OCI-LY1 (cell line): Measurements from ENCODE around the gene NEURL1B.

Experiments
- H2AFZ ChIP-seq: fragments of 200-600 bp; sonication (generic), shearing (Covaris generic); 2 replicates; pipeline ENCODE4 v1.6.0; 2014; ENCODE audit warnings: antibody characterized with exemption, mild to moderate bottlenecking, low read length
- H3F3A ChIP-seq: fragments of 200-600 bp; sonication (generic), shearing (Covaris generic); 2 replicates; pipeline ENCODE4 v1.6.0; 2014; ENCODE audit warnings: mild to moderate bottlenecking, antibody characterized with exemption, low read length, moderate library complexity; ENCODE audit not compliant: insufficient read depth
- H3K27ac ChIP-seq: fragments of 200-600 bp; sonication (generic); 2 replicates; pipeline ENCODE4 v1.5.1; 2014; ENCODE audit warnings: low read length, mixed run types, mild to moderate bottlenecking, low read depth; ENCODE audit not compliant: poor library complexity, severe bottlenecking
- H3K27me3 ChIP-seq: fragments of 200-600 bp; sonication (generic); 2 replicates; pipeline ENCODE4 v1.6.0; 2014; ENCODE audit warnings: antibody characterized with exemption, mild to moderate bottlenecking, low read length, moderate library complexity; ENCODE audit not compliant: insufficient read depth
- H3K36me3 ChIP-seq: fragments of 200-600 bp; sonication (generic); 2 replicates; pipeline ENCODE4 v1.6.1; 2014; ENCODE audit warnings: mild to moderate bottlenecking, antibody characterized with exemption, low read length, moderate library complexity, mixed read lengths; ENCODE audit not compliant: insufficient read depth
- H3K4me1 ChIP-seq: fragments of 200-600 bp; sonication (generic); 2 replicates; pipeline ENCODE4 v1.5.1; 2014; ENCODE audit warnings: mild to moderate bottlenecking, low read length, moderate library complexity; ENCODE audit not compliant: insufficient read depth, severe bottlenecking
- H3K4me2 ChIP-seq: fragments of 200-600 bp; sonication (generic), shearing (Covaris generic); 2 replicates; pipeline ENCODE4 v1.6.1; 2014; ENCODE audit warnings: low read length
- H3K4me3 ChIP-seq: fragments of 200-600 bp; sonication (generic); 2 replicates; pipeline ENCODE4 v1.5.1; 2014; ENCODE audit warnings: low read length, low read depth, mild to moderate bottlenecking, mixed read lengths; ENCODE audit not compliant: poor library complexity, severe bottlenecking
- H3K79me2 ChIP-seq: fragments of 200-600 bp; shearing (Covaris generic); 2 replicates; pipeline ENCODE4 v1.6.1; 2016; ENCODE audit warnings: mixed run types, low read length, mixed read lengths; ENCODE audit not compliant: insufficient read depth
- H3K9ac ChIP-seq: fragments of 200-600 bp; sonication (generic), shearing (Covaris generic); 2 replicates; pipeline ENCODE4 v1.6.1; 2014; ENCODE audit warnings: mild to moderate bottlenecking, low read length, mixed read lengths
- H3K9me2 ChIP-seq: fragments of 200-600 bp; sonication (generic), shearing (Covaris generic); 2 replicates; pipeline ENCODE4 v1.6.1; 2014; ENCODE audit warnings: low read depth, mild to moderate bottlenecking, low read length, mixed read lengths
- H3K9me3 ChIP-seq: fragments of 200-600 bp; shearing (Covaris generic); 2 replicates; pipeline ENCODE4 v1.6.1; 2014; ENCODE audit warnings: low read length, mixed read lengths
- H4K20me1 ChIP-seq: fragments of 200-600 bp; sonication (generic), shearing (Covaris generic); 2 replicates; pipeline ENCODE4 v1.6.0; 2016; ENCODE audit warnings: mild to moderate bottlenecking, low read length; ENCODE audit not compliant: insufficient read depth
- EZH2 ChIP-seq: fragments of 200-600 bp; sonication (generic), shearing (Covaris generic); IDR thresholded peaks from 2 replicates; pipeline ENCODE4 v1.8.0; 2017; ENCODE audit warnings: borderline replicate concordance, mixed run types, mild to moderate bottlenecking, antibody characterized with exemption, low read length, moderate library complexity, mixed read lengths
- TF ChIP-seq, protein P1 (sequence below): fragments of 200-600 bp; sonication (generic), shearing (Covaris generic); IDR thresholded peaks from 2 replicates; pipeline ENCODE4 v1.5.1; 2017; ENCODE audit warnings: mild to moderate bottlenecking, antibody characterized with exemption, low read length, moderate library complexity, mixed read lengths

The NEURL1B gene

DNA sequence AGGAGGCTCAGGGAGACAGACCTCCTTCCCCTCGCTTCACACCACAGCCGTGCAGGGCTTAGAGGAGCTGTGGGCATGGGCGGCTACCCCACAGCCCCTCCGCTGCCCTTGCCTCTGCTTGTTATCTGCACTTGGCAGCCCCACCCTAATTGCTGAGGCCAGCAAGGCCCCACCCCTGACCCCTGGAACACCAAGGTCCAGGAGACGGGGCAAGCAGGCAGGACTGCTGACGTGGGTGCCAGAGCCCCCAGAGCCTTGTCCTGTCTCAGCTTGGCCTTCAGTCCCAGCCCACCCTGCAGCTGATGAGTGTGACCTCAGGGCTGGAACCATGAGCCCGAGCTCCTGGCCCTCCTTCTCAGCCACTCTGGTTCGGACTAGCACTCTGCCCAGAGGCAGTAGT, 29.1 kb upstream of the NEURL1B start:
- no peaks in the 10 kb centered on the region for H3K79me2 ChIP-seq
- no peaks in the 10 kb centered on the region for H3K4me1 ChIP-seq
- no peak overlapping the region for H3K4me3 ChIP-seq
- H4K20me1 ChIP-seq: no peaks in the 10 kb centered on the region
- H3K9me3 ChIP-seq: no peaks in the 10 kb centered on the region
- H3K9me2 ChIP-seq: no peaks in the 10 kb centered on the region
- no peaks in the 10 kb centered on the region; the same call in 1 of the 2 replicates for H3K27me3 ChIP-seq
- TF ChIP-seq, protein P1, sequence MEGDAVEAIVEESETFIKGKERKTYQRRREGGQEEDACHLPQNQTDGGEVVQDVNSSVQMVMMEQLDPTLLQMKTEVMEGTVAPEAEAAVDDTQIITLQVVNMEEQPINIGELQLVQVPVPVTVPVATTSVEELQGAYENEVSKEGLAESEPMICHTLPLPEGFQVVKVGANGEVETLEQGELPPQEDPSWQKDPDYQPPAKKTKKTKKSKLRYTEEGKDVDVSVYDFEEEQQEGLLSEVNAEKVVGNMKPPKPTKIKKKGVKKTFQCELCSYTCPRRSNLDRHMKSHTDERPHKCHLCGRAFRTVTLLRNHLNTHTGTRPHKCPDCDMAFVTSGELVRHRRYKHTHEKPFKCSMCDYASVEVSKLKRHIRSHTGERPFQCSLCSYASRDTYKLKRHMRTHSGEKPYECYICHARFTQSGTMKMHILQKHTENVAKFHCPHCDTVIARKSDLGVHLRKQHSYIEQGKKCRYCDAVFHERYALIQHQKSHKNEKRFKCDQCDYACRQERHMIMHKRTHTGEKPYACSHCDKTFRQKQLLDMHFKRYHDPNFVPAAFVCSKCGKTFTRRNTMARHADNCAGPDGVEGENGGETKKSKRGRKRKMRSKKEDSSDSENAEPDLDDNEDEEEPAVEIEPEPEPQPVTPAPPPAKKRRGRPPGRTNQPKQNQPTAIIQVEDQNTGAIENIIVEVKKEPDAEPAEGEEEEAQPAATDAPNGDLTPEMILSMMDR: no peak
- TF ChIP-seq EZH2: no peak
- no peak overlapping the region for H3K4me2 ChIP-seq
- H3K36me3 ChIP-seq: no peaks in the 10 kb centered on the region
- H3K9ac ChIP-seq: no peak overlapping the region
- no peak overlapping the region for H2AFZ ChIP-seq
- no peaks in the 10 kb centered on the region for H3F3A ChIP-seq
- no peak overlapping the region for H3K27ac ChIP-seq

DNA sequence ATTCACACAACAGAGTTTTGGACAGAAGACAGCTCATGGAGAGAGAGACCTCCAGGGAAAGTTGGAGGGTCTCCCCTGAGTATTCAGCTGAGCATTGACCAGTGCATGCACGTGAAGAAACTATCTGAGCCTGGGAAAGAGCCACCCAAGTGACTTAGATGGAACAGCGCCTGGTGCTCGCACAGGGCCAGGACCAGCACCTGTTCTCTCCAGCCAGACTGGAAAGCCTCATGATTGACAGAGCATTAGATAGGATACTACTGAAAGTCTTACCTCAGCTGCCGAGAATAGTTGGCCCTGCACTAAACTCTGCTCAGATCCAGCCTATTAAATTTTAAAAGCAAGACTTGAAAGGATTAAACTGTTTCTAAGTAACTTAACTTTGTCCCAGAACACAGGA, 28.3 kb upstream of the NEURL1B start:
- Histone ChIP-seq H3K79me2 (no peaks in the 10 kb centered on the region), H3K4me1 (no peaks in the 10 kb centered on the region), H2AFZ (no peak overlapping the region), H3K4me3 (no peak overlapping the region), H4K20me1 (no peaks in the 10 kb centered on the region), H3K27ac (no peak overlapping the region), H3K9ac (no peak overlapping the region), H3K27me3 (no peaks in the 10 kb centered on the region; the same call in 1 of the 2 replicates), H3K4me2 (no peak overlapping the region), H3K9me3 (no peaks in the 10 kb centered on the region), H3K36me3 (no peaks in the 10 kb centered on the region), H3F3A (no peaks in the 10 kb centered on the region), H3K9me2 (no peaks in the 10 kb centered on the region)
- TF ChIP-seq EZH2: no peak
- TF ChIP-seq, protein P1: no peak

DNA sequence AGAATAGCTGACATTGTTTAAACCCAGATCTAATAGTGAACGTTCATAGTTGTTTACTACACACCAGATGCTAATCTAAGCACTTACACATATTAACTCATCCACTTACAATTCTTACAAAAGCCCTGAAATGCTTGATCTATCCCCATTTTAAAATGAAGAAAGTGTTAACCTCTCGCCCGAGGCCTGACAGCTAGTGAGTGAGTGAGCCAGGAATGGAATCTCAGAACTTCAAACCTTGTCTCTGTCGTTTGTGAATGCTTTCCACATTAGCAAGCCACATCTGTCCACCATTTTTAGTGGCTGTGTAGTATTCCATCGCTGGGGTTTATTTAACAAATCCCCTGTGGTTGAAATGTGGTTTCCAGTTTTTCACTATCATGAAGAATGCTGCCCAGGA, 24.9 kb upstream of the NEURL1B start:
- H3K4me3 ChIP-seq: no peak overlapping the region
- no peaks in the 10 kb centered on the region for H3K9me3 ChIP-seq
- no peak overlapping the region for H3K9ac ChIP-seq
- no peak overlapping the region for H2AFZ ChIP-seq
- no peaks in the 10 kb centered on the region for H3K79me2 ChIP-seq
- TF ChIP-seq, protein P1: no peak
- no peak for TF ChIP-seq EZH2
- H3K27me3 ChIP-seq: 0 out of 2 replicates have a peak, but pooled peaks cover 4% of the 10 kb centered on the region
- H3K4me1 ChIP-seq: no peaks in the 10 kb centered on the region
- H3F3A ChIP-seq: no peaks in the 10 kb centered on the region
- H3K27ac ChIP-seq: no peak overlapping the region
- H3K9me2 ChIP-seq: no peaks in the 10 kb centered on the region
- no peaks in the 10 kb centered on the region for H3K36me3 ChIP-seq
- H4K20me1 ChIP-seq: no peaks in the 10 kb centered on the region
- no peak overlapping the region for H3K4me2 ChIP-seq
